ENCODE data around the gene SYDE1.
"Not testable (repeated sequence)": the region's sequence is repeated elsewhere in the genome, so short reads cannot be mapped to it uniquely, and the experiment has no call there.

The SYDE1 gene

DNA sequence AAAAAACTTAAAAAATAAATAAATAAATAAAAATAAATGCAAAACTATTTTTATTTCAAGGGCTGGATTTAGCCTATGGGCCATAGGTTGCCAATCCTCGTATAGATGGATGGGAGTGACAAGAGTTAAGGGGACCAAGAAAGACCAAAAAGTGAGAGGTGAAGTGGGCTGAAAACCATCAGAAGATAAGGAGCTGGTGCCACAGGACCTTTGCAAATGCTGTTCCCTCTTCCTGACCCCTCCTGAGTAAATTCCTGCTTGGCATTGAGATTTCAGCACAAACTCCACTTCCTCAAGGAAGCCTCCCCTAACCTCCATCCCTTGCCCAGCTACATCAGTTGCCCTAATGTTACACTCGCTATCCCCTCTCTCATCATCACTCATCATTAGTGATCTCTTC, 14.2 kb upstream of the SYDE1 start:
- Histone ChIP-seq H3K4me3 (ENCODE audit: low read length) (no peak overlapping the region), H3F3A (ENCODE audit: insufficient read depth, low read length) (no peaks in the 10 kb centered on the region), H3K27me3 (replicated peaks; ENCODE audit: insufficient read depth, low read length) (peaks cover 68% of the 10 kb centered on the region), H3K27ac (ENCODE audit: low read length) (no peak overlapping the region), H3K4me2 (ENCODE audit: low read depth, low read length) (no peak overlapping the region), H2AFZ (ENCODE audit: low read length) (no peak overlapping the region), H4K20me1 (ENCODE audit: insufficient read depth, low read length) (no peaks in the 10 kb centered on the region), H3K9me3 (replicated peaks; ENCODE audit: insufficient read depth, low read length) (no peaks in the 10 kb centered on the region), H3K9me2 (replicated peaks; ENCODE audit: insufficient read depth, low read length) (no peaks in the 10 kb centered on the region), H3K9ac (ENCODE audit: low read length) (no peak overlapping the region), H3K36me3 (replicated peaks; ENCODE audit: insufficient read depth, low read length) (no peaks in the 10 kb centered on the region), H3K79me2 (ENCODE audit: low read length) (no peaks in the 10 kb centered on the region), H3K4me1 (ENCODE audit: low read length) (0 out of 2 replicates have a peak, but pooled peaks cover 4% of the 10 kb centered on the region)
- TF ChIP-seq, protein P1, sequence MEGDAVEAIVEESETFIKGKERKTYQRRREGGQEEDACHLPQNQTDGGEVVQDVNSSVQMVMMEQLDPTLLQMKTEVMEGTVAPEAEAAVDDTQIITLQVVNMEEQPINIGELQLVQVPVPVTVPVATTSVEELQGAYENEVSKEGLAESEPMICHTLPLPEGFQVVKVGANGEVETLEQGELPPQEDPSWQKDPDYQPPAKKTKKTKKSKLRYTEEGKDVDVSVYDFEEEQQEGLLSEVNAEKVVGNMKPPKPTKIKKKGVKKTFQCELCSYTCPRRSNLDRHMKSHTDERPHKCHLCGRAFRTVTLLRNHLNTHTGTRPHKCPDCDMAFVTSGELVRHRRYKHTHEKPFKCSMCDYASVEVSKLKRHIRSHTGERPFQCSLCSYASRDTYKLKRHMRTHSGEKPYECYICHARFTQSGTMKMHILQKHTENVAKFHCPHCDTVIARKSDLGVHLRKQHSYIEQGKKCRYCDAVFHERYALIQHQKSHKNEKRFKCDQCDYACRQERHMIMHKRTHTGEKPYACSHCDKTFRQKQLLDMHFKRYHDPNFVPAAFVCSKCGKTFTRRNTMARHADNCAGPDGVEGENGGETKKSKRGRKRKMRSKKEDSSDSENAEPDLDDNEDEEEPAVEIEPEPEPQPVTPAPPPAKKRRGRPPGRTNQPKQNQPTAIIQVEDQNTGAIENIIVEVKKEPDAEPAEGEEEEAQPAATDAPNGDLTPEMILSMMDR (IDR thresholded peaks at IDR 0.05; ENCODE audit: low read length), result no peak
- TF ChIP-seq EZH2phosphoT487 (IDR thresholded peaks at IDR 0.05; ENCODE audit: low read length), result no peak
- no peak for TF ChIP-seq EZH2 (optimal IDR thresholded peaks at IDR 0.05; ENCODE audit: low read depth, low read length)
- DNase-seq, result no peak

DNA sequence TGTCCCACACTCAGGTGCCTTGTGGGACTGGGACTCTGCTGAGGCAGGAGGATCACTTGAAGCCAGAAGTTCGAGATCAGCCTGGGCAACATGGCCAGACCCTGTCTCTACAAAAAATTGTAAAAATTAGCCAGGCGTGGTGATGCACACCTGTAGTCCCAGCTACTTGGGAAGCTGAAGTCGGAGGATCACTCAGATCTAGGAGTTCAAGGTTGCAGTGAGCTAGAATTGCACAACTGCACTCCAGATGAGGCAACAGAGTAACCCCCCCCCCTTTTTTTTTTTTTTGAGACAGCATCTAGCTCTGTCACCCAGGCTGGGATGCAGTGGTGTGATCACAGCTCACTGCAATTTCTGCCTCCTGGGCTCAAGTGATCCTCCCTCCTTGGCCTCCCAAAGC, 11.0 kb upstream of the SYDE1 start:
- peaks cover 72% of the 10 kb centered on the region for H3K27me3 ChIP-seq (replicated peaks; ENCODE audit: insufficient read depth, low read length)
- no peaks in the 10 kb centered on the region for H3K9me3 ChIP-seq (replicated peaks; ENCODE audit: insufficient read depth, low read length)
- no peak overlapping the region for H2AFZ ChIP-seq (ENCODE audit: low read length)
- no peak overlapping the region for H3K27ac ChIP-seq (ENCODE audit: low read length)
- no peak overlapping the region for H3K4me3 ChIP-seq (ENCODE audit: low read length)
- no peak for DNase-seq
- H4K20me1 ChIP-seq (ENCODE audit: insufficient read depth, low read length), result no peaks in the 10 kb centered on the region
- no peaks in the 10 kb centered on the region for H3K79me2 ChIP-seq (ENCODE audit: low read length)
- no peaks in the 10 kb centered on the region for H3K9me2 ChIP-seq (replicated peaks; ENCODE audit: insufficient read depth, low read length)
- TF ChIP-seq EZH2 (optimal IDR thresholded peaks at IDR 0.05; ENCODE audit: low read depth, low read length), result no peak
- TF ChIP-seq, protein P1 (IDR thresholded peaks at IDR 0.05; ENCODE audit: low read length), result no peak
- TF ChIP-seq EZH2phosphoT487 (IDR thresholded peaks at IDR 0.05; ENCODE audit: low read length), result no peak
- no peak overlapping the region for H3K9ac ChIP-seq (ENCODE audit: low read length)
- no peak overlapping the region for H3K4me2 ChIP-seq (ENCODE audit: low read depth, low read length)
- H3F3A ChIP-seq (ENCODE audit: insufficient read depth, low read length), result no peaks in the 10 kb centered on the region
- no peaks in the 10 kb centered on the region for H3K36me3 ChIP-seq (replicated peaks; ENCODE audit: insufficient read depth, low read length)
- 0 out of 2 replicates have a peak, but pooled peaks cover 4% of the 10 kb centered on the region for H3K4me1 ChIP-seq (ENCODE audit: low read length)

DNA sequence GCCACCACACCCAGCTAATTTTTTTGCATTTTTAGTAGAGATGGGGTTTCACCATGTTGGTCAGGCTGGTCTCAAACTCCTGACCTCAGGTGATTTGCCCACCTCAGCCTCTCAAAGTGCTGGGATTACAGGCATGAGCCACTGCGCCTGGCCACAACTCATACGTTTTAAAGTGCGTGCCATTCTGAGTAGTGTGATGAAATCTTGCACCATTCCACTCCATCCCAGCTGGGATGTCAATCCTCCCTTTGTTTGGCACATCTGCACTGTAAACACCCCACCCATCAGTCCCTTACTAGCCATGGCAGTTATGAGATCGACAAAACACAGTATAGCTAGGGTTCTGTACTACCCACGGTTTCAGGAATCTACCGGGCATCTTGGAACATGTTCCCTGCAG, 9.2 kb upstream of the SYDE1 start:
- not testable (repeated sequence) for H3K79me2 ChIP-seq (ENCODE audit: low read length); H3K4me1 ChIP-seq (ENCODE audit: low read length); H3K9me2 ChIP-seq (replicated peaks; ENCODE audit: insufficient read depth, low read length); H4K20me1 ChIP-seq (ENCODE audit: insufficient read depth, low read length); H3K27ac ChIP-seq (ENCODE audit: low read length); H2AFZ ChIP-seq (ENCODE audit: low read length); H3K4me3 ChIP-seq (ENCODE audit: low read length); H3K9me3 ChIP-seq (replicated peaks; ENCODE audit: insufficient read depth, low read length); H3K36me3 ChIP-seq (replicated peaks; ENCODE audit: insufficient read depth, low read length); H3F3A ChIP-seq (ENCODE audit: insufficient read depth, low read length); H3K9ac ChIP-seq (ENCODE audit: low read length); H3K4me2 ChIP-seq (ENCODE audit: low read depth, low read length); DNase-seq
- peaks cover 67% of the 10 kb centered on the region for H3K27me3 ChIP-seq (replicated peaks; ENCODE audit: insufficient read depth, low read length)

DNA sequence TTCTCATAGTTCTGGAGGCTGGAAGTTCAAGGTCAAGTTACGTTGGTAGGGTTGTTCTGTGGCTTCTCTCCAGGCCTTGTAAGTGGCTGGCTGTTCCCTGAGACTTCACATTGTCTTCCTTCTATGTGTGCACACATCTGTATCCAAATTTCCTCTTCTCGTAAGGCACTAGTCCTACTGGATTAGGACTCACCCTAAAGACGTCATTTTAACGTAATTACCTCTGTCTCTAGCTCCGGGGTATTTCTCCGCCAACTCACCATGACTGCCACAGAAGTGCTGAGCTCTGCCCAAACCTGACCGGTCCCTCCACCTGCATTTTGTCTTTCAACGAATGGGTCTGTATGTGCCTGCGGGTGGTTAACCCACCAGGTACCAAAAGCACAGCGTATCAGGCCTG, 8.7 kb upstream of the SYDE1 start:
- Histone ChIP-seq H3K27ac (ENCODE audit: low read length) (no peak overlapping the region), H3K9me2 (replicated peaks; ENCODE audit: insufficient read depth, low read length) (no peaks in the 10 kb centered on the region)

More for the DNA sequence above, 8.7 kb upstream of the SYDE1 start:
- Histone ChIP-seq H3K4me2 (ENCODE audit: low read depth, low read length) (no peak overlapping the region), H3K4me3 (ENCODE audit: low read length) (no peak overlapping the region), H3K9ac (ENCODE audit: low read length) (no peak overlapping the region), H3K4me1 (ENCODE audit: low read length) (no peaks in the 10 kb centered on the region), H3K36me3 (replicated peaks; ENCODE audit: insufficient read depth, low read length) (no peaks in the 10 kb centered on the region), H2AFZ (ENCODE audit: low read length) (no peak overlapping the region), H3F3A (ENCODE audit: insufficient read depth, low read length) (no peaks in the 10 kb centered on the region), H3K79me2 (ENCODE audit: low read length) (no peaks in the 10 kb centered on the region), H3K9me3 (replicated peaks; ENCODE audit: insufficient read depth, low read length) (no peaks in the 10 kb centered on the region), H4K20me1 (ENCODE audit: insufficient read depth, low read length) (no peaks in the 10 kb centered on the region), H3K27me3 (replicated peaks; ENCODE audit: insufficient read depth, low read length) (peaks cover 66% of the 10 kb centered on the region)
- no peak for DNase-seq
- TF ChIP-seq, protein P1 (IDR thresholded peaks at IDR 0.05; ENCODE audit: low read length), result no peak
- TF ChIP-seq EZH2phosphoT487 (IDR thresholded peaks at IDR 0.05; ENCODE audit: low read length), result no peak

Data from MM.1S (cell line).